GM19351 (cell line): ENCODE results near the gene UROD.
"Not testable (repeated sequence)": the region's sequence is repeated elsewhere in the genome, so short reads cannot be mapped to it uniquely, and the experiment has no call there.

Experiments
- ATAC-seq: cut with Tn5 transposase; IDR thresholded peaks from one replicate; pipeline ENCODE4 v1.9.1; 2021; ENCODE audit warnings: mild to moderate bottlenecking, moderate library complexity; ENCODE audit not compliant: unreplicated experiment

Gene UROD

GRCh38 chr1:45038240-45038639 is 26.2 kb downstream of the UROD start:
- ATAC-seq, result no peak

GRCh38 chr1:45038661-45039364 is 26.8 kb downstream of the UROD start:
- ATAC-seq, result no peak

GRCh38 chr1:45040297-45040696 is 28.2 kb downstream of the UROD start:
- ATAC-seq, result no peak

- ATAC-seq, result no peak
Measured at GRCh38 chr1:45043094-45043493, 31.0 kb downstream of the UROD start.

GRCh38 chr1:45044916-45045315 is 32.9 kb downstream of the UROD start:
- no peak for ATAC-seq

GRCh38 chr1:45047032-45047431 is 35.0 kb downstream of the UROD start:
- ATAC-seq, result no peak

GRCh38 chr1:45051005-45051772 is 39.1 kb downstream of the UROD start:
- no peak for ATAC-seq

GRCh38 chr1:45057542-45057941 is 45.5 kb downstream of the UROD start:
- no peak for ATAC-seq

- ATAC-seq, result no peak
Measured at GRCh38 chr1:45059829-45060228, 47.8 kb downstream of the UROD start.

- ATAC-seq, result not testable (repeated sequence)
Measured at GRCh38 chr1:45062463-45062862, 50.4 kb downstream of the UROD start.

GRCh38 chr1:45065083-45065482 is 53.0 kb downstream of the UROD start:
- ATAC-seq, result no peak
